GM19467 (cell line): Measurements from ENCODE around the gene WAC.
"Not testable (repeated sequence)": the region's sequence is repeated elsewhere in the genome, so short reads cannot be mapped to it uniquely, and the experiment has no call there.

Experiments used
- ATAC-seq: cut with Tn5 transposase; IDR thresholded peaks from one replicate; pipeline ENCODE4 v1.9.1; 2021; ENCODE audit warnings: mild to moderate bottlenecking, moderate library complexity; ENCODE audit not compliant: unreplicated experiment

WAC gene

GRCh38 chr10:28604567-28605536 is 71.9 kb downstream of the WAC start:
- ATAC-seq = no peak

GRCh38 chr10:28606568-28606967 is 73.7 kb downstream of the WAC start:
- no peak for ATAC-seq

GRCh38 chr10:28609636-28610035 is 76.7 kb downstream of the WAC start:
- ATAC-seq = not testable (repeated sequence)

GRCh38 chr10:28612877-28613276 is 80.0 kb downstream of the WAC start:
- no peak for ATAC-seq

- ATAC-seq = no peak
These were observed 83.6 kb downstream of the WAC start for GRCh38 chr10:28616514-28616913.

GRCh38 chr10:28619455-28619854 is 86.5 kb downstream of the WAC start:
- ATAC-seq = no peak

- ATAC-seq = no peak
These were observed 87.3 kb downstream of the WAC start for GRCh38 chr10:28620251-28620650.

- no peak for ATAC-seq
These were observed 90.6 kb downstream of the WAC start for GRCh38 chr10:28623483-28623882.

- ATAC-seq = no peak
These were observed 91.4 kb downstream of the WAC start for GRCh38 chr10:28624351-28624750.

GRCh38 chr10:28627102-28627501 is 94.2 kb downstream of the WAC start:
- ATAC-seq = no peak

GRCh38 chr10:28628184-28628893 is 95.4 kb downstream of the WAC start:
- peak; percentile 60 for ATAC-seq

- ATAC-seq = no peak
These were observed 99.1 kb downstream of the WAC start for GRCh38 chr10:28631896-28632583.

- no peak for ATAC-seq
These were observed 99.6 kb downstream of the WAC start for GRCh38 chr10:28632584-28632945.

GRCh38 chr10:28633750-28634149 is 100.8 kb downstream of the WAC start:
- ATAC-seq = no peak

GRCh38 chr10:28637346-28637745 is 104.4 kb downstream of the WAC start:
- ATAC-seq = no peak

GRCh38 chr10:28638392-28638791 is 105.5 kb downstream of the WAC start:
- ATAC-seq = no peak

GRCh38 chr10:28640551-28640950 is 107.6 kb downstream of the WAC start:
- ATAC-seq = no peak

- no peak for ATAC-seq
These were observed 111.7 kb downstream of the WAC start for GRCh38 chr10:28644647-28645046.

GRCh38 chr10:28652106-28652505 is 119.2 kb downstream of the WAC start:
- ATAC-seq = no peak

GRCh38 chr10:28652703-28653102 is 119.8 kb downstream of the WAC start:
- ATAC-seq = no peak

- not testable (repeated sequence) for ATAC-seq
These were observed 125.9 kb downstream of the WAC start for GRCh38 chr10:28658824-28659223.
